Measurements from ENCODE around the gene SLC6A3. TPM values are rescaled to one million over a fixed set of nuclear protein-coding genes. Genes with fewer than 3 reads are reported as not detected.

Gene SLC6A3
- total RNA-seq, 4 donors from 2014 or later: not detected

DNA sequence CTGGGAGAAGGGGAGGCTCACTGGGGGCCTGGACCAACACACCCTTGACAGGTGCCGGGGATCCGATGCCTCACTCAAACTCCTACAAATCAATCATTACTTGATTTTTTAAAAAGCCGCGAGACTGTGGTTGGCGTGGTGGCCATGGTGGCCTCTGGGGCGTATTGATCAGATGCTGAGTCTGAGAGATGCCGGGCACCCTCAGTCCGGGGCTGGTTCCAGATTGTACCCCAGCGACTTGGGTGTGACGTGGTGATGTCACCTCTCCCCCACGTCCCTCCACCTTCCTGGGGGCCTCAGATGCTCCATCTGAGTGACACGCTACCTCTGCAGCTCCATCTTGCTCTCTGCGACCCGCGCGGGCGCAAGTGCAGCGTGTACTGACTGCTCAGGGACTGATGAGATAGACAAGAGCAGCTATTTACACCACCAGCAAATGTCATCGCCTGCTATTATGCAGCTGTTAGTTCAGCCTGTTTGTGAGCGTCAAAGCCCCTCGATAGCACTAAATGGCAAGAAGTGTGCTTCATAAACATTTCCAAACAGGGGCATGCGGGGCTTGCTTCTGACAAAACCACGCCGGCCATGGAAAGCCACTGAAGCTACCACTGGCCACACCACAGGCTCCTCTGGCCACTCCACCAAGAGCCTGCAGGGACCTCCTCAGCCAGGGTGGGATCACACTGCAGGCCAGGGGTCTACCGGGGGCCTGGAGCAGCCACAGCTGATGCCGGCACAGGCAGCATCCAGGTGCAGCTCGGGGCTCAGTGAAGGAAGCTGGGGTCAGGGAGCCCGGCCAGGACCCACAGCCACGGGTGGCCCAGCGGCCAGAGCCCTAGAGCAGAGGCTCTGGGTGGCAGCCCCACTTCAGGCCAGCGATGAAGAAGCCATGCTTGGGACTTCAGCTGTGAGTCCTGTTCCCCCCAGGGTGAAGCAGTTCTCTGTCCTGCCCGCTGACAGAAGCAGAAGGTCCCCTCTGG, 50.1 kb downstream of the SLC6A3 start:
- in situ Hi-C loops (cut with MboI; ENCODE audit: low pct_ligation_motif_present in 1 of 4, low pct_unique_long_range_greater_than_20kb in 1 of 4, low sequenced_read_pairs in 3 of 4) (loop anchor here in 1 of 4 donors (25.0 kb wide), 1 partner anchor 242 kb away; no protein-coding TSS in a partner anchor), intact Hi-C loops (cut with DNase I; ENCODE audit: low total_unique reads) (no loop called here)
- no peak for DNase-seq
- H3K9me3 ChIP-seq: no peaks in the 10 kb centered on the region
- 66 to 77% methylated on average over 5 to 32 of the region's 32 CpGs for WGBS, 2 donors (ENCODE audit: low coverage in 1 of 2)
- no peak overlapping the region for H3K27ac ChIP-seq
- H3K4me3 ChIP-seq: no peak overlapping the region
- peaks cover 62% of the 10 kb centered on the region for H3K27me3 ChIP-seq
- no peaks in the 10 kb centered on the region for H3K36me3 ChIP-seq
- TF ChIP-seq CTCF (IDR thresholded peaks at IDR 0.05) (no peak), EP300 (IDR thresholded peaks at IDR 0.05; ENCODE audit: low read depth) (no peak), POLR2A (IDR thresholded peaks at IDR 0.05) (no peak), POLR2AphosphoS5 (IDR thresholded peaks at IDR 0.05) (no peak)
- H3K4me1 ChIP-seq: no peaks in the 10 kb centered on the region

DNA sequence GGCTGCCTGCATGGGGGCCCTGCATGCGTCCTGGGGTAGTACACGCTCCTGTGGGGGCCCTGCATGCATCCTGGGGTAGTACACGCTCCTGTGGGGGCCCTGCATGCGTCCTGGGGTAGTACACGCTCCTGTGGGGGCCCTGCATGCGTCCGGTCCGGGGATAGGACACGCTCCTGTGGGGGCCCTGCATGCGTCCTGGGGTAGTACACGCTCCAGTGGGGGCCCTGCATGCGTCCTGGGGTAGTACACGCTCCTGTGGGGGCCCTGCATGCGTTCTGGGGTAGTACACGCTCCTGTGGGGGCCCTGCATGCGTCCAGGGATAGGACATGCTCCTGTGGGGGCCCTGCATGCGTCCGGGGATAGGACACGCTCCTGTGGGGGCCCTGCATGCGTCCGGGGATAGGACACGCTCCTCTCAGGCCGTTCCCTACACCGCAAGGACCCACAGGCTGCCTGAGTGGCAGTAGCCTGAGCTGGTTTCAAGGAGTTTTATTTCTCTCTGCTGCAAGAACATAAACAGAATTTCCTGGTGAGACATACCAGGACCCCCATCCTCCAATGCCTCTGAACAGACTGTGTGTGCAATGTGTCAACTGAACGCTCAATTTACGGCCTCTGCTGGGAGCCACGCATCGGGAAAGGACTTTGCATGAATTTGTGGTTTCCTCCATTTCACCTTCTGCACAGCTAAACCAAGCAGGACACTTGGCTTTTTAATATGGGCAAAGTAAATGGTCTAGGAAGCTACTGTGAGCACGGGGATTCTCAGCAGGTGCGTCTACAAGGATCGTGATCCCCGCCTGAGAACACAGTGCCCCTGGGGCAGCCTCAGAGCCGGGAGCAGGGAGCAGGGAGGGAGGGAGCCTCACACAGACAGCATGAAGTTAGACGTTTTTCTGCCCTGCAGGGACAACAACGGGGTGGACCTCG, 51.4 kb downstream of the SLC6A3 start:
- H3K9me3 ChIP-seq: no peaks in the 10 kb centered on the region
- intact Hi-C loops (cut with DNase I; ENCODE audit: low total_unique reads) (no loop called here), in situ Hi-C loops (cut with MboI; ENCODE audit: low pct_ligation_motif_present in 1 of 4, low pct_unique_long_range_greater_than_20kb in 1 of 4, low sequenced_read_pairs in 3 of 4) (loop anchor here in 1 of 4 donors (25.0 kb wide), 1 partner anchor 243 kb away; no protein-coding TSS in a partner anchor)
- H3K36me3 ChIP-seq: no peaks in the 10 kb centered on the region
- DNase-seq: no peak
- H3K27me3 ChIP-seq: peaks cover 54% of the 10 kb centered on the region
- no peak overlapping the region for H3K27ac ChIP-seq
- no peak for TF ChIP-seq EP300 (IDR thresholded peaks at IDR 0.05; ENCODE audit: low read depth)
- TF ChIP-seq POLR2AphosphoS5 (IDR thresholded peaks at IDR 0.05): no peak
- TF ChIP-seq CTCF (IDR thresholded peaks at IDR 0.05): no peak
- TF ChIP-seq POLR2A (IDR thresholded peaks at IDR 0.05): no peak
- no peak overlapping the region for H3K4me3 ChIP-seq
- WGBS, 2 donors (ENCODE audit: low coverage in 1 of 2): 37 to 46% methylated on average over 3 to 29 of the region's 36 CpGs
- H3K4me1 ChIP-seq: no peaks in the 10 kb centered on the region

- 66 to 100% methylated on average over 1 to 21 of the region's 22 CpGs for WGBS, 2 donors (ENCODE audit: low coverage in 1 of 2)
- TF ChIP-seq CTCF (IDR thresholded peaks at IDR 0.05) (no peak), POLR2A (IDR thresholded peaks at IDR 0.05) (no peak), POLR2AphosphoS5 (IDR thresholded peaks at IDR 0.05) (no peak), EP300 (IDR thresholded peaks at IDR 0.05; ENCODE audit: low read depth) (no peak)
- Histone ChIP-seq H3K36me3 (no peaks in the 10 kb centered on the region), H3K4me3 (no peak overlapping the region), H3K27ac (no peak overlapping the region), H3K4me1 (no peaks in the 10 kb centered on the region), H3K27me3 (peaks cover 53% of the 10 kb centered on the region), H3K9me3 (no peaks in the 10 kb centered on the region)
- in situ Hi-C loops (cut with MboI; ENCODE audit: low pct_ligation_motif_present in 1 of 4, low pct_unique_long_range_greater_than_20kb in 1 of 4, low sequenced_read_pairs in 3 of 4) (loop anchor here in 1 of 4 donors (25.0 kb wide), 1 partner anchor 244 kb away; no protein-coding TSS in a partner anchor), intact Hi-C loops (cut with DNase I; ENCODE audit: low total_unique reads) (no loop called here)
- DNase-seq: no peak
Measured at GRCh38 chr5:1392801-1393565, 52.3 kb downstream of the SLC6A3 start.
